Activated B cell treated with CpG ODN at 0.5 μM for 24 hours (primary cell): ENCODE measurements around the gene CC2D2B. TPM values are rescaled to one million over a fixed set of nuclear protein-coding genes. Genes with fewer than 3 reads are reported as not detected.

ENCODE experiments used
- ATAC-seq: fragments of 200-7000 bp; cut with Tn5 transposase; one replicate; pipeline ENCODE4 v1.10.0; 2021; ENCODE audit warnings: low read depth, mild to moderate bottlenecking, moderate library complexity
- CTCF ChIA-PET: fragments of 350-600 bp; sonication (Branson Sonifier 250); formaldehyde crosslinking; loops from one replicate; lab custom pipeline; 2021; ENCODE audit warnings: antibody characterized with exemption; lab: Charles Lee
- POLR2A ChIA-PET: fragments of 350-600 bp; sonication (Branson Sonifier 250); formaldehyde crosslinking; loops from one replicate; lab custom pipeline; 2021; ENCODE audit warnings: antibody characterized with exemption; lab: Charles Lee
- DNase-seq: peaks from one replicate; pipeline ENCODE4 v3.0.0; 2022
- H3K27ac Mint-ChIP-seq: one replicate; pipeline ENCODE4 v1.8.0; 2020; ENCODE audit warnings: mixed read lengths
- H3K27me3 Mint-ChIP-seq: one replicate; pipeline ENCODE4 v1.8.0; 2021; ENCODE audit warnings: mixed read lengths
- H3K36me3 Mint-ChIP-seq: one replicate; pipeline ENCODE4 v1.8.0; 2021; ENCODE audit warnings: low read depth, mixed read lengths
- H3K4me1 Mint-ChIP-seq: one replicate; pipeline ENCODE4 v1.8.0; 2021; ENCODE audit warnings: mixed read lengths
- H3K4me3 Mint-ChIP-seq: one replicate; pipeline ENCODE4 v1.8.0; 2020; ENCODE audit warnings: mild to moderate bottlenecking, mixed read lengths
- H3K9me3 Mint-ChIP-seq: one replicate; pipeline ENCODE4 v1.8.0; 2020; ENCODE audit warnings: mixed read lengths
- CTCF ChIP-seq: fragments of 200-600 bp; IDR thresholded peaks from one replicate; pipeline ENCODE4 v1.8.0; 2022; ENCODE audit warnings: antibody characterized with exemption, mild to moderate bottlenecking
- intact Hi-C: fragments of 100-400 bp; cut with micrococcal nuclease; formaldehyde crosslinking; loops from one replicate; pipeline ENCODE4 v1.15.1; 2024
- total RNA-seq: library from RNA; stranded (reverse); gene quantifications from 2 replicates; pipeline ENCODE4 v1.2.3, GENCODE V29; 2022

The CC2D2B gene
- total RNA-seq, 1 donor from 2014 or later = 2.0 TPM

GRCh38 chr10:96017191-96017687 lies 109.5 kb downstream of the CC2D2B start:
- ChIA-PET POLR2A (no interaction called here), CTCF (interaction anchor here (0.6 to 2.8 kb wide), 29 partner anchors 9 to 325 kb away, joined by 3 to 24 read pairs (median 4); partner anchors contain the start of genes BLNK, TCTN3 and ZNF518A)
- peak; percentile 52 for TF ChIP-seq CTCF
- intact Hi-C loops = loop anchor here (1.0 to 5.0 kb wide), 7 partner anchors 26 to 323 kb away; partner anchors contain the start of genes CCNJ and ZNF518A
- no peaks in the 10 kb centered on the region for H3K4me1 Mint-ChIP-seq
- H3K36me3 Mint-ChIP-seq = no peaks in the 10 kb centered on the region
- no peaks in the 10 kb centered on the region for H3K9me3 Mint-ChIP-seq
- H3K27me3 Mint-ChIP-seq = no peaks in the 10 kb centered on the region
- no peak overlapping the region for H3K4me3 Mint-ChIP-seq
- DNase-seq = no peak
- no peak overlapping the region for H3K27ac Mint-ChIP-seq
- ATAC-seq = peak; percentile 74

- intact Hi-C loops = no loop called here
- Mint-ChIP-seq H3K9me3 (no peaks in the 10 kb centered on the region), H3K36me3 (no peaks in the 10 kb centered on the region), H3K4me1 (no peaks in the 10 kb centered on the region), H3K27ac (no peak overlapping the region), H3K27me3 (no peaks in the 10 kb centered on the region), H3K4me3 (no peak overlapping the region)
- no peak for DNase-seq
- no peak for ATAC-seq
- TF ChIP-seq CTCF = no peak
- CTCF ChIA-PET = no interaction called here
- POLR2A ChIA-PET = no interaction called here
These were observed 113.6 kb downstream of the CC2D2B start for GRCh38 chr10:96021332-96021731.

- no peak for TF ChIP-seq CTCF
- Mint-ChIP-seq H3K4me3 (no peak overlapping the region), H3K36me3 (no peaks in the 10 kb centered on the region), H3K4me1 (no peaks in the 10 kb centered on the region), H3K9me3 (no peaks in the 10 kb centered on the region), H3K27me3 (no peaks in the 10 kb centered on the region), H3K27ac (no peak overlapping the region)
- DNase-seq (no peak), ATAC-seq (no peak)
- CTCF ChIA-PET = no interaction called here
- POLR2A ChIA-PET = no interaction called here
- intact Hi-C loops = no loop called here
These were observed 115.0 kb downstream of the CC2D2B start for GRCh38 chr10:96022739-96023138.

- POLR2A ChIA-PET = no interaction called here
- CTCF ChIA-PET = no interaction called here
- Mint-ChIP-seq H3K4me1 (no peaks in the 10 kb centered on the region), H3K27me3 (no peaks in the 10 kb centered on the region), H3K4me3 (no peak overlapping the region), H3K9me3 (peaks cover 2% of the 10 kb centered on the region), H3K36me3 (no peaks in the 10 kb centered on the region), H3K27ac (no peak overlapping the region)
- DNase-seq (no peak), ATAC-seq (no peak)
- intact Hi-C loops = no loop called here
- TF ChIP-seq CTCF = no peak
These were observed 115.4 kb downstream of the CC2D2B start for GRCh38 chr10:96023168-96023567.

- DNase-seq (no peak), ATAC-seq (peak; percentile 34)
- peaks cover 2% of the 10 kb centered on the region for H3K9me3 Mint-ChIP-seq
- POLR2A ChIA-PET = no interaction called here
- no peak overlapping the region for H3K27ac Mint-ChIP-seq
- intact Hi-C loops = no loop called here
- CTCF ChIA-PET = interaction anchor here (1.4 kb wide), 1 partner anchor 9 kb away, joined by 7 read pairs; no protein-coding TSS in a partner anchor
- no peaks in the 10 kb centered on the region for H3K36me3 Mint-ChIP-seq
- TF ChIP-seq CTCF = no peak
- no peaks in the 10 kb centered on the region for H3K27me3 Mint-ChIP-seq
- no peak overlapping the region for H3K4me3 Mint-ChIP-seq
- H3K4me1 Mint-ChIP-seq = no peaks in the 10 kb centered on the region
These were observed 117.8 kb downstream of the CC2D2B start for GRCh38 chr10:96025566-96025965.
